ENCODE results near the gene MED25.

Gene MED25

GRCh38 chr19:49860336-49861102 is 42.4 kb downstream of the MED25 start:
- Histone ChIP-seq H3K4me3 (no peak overlapping the region), H3K9ac (no peak overlapping the region), H3K4me2 (no peak overlapping the region), H3K4me1 (peaks cover 10% of the 10 kb centered on the region), H3K36me3 (peaks cover 93% of the 10 kb centered on the region), H3K27ac (peak overlapping the region; percentile 13; the same call in 1 of the 2 replicates), H4K20me1 (peaks cover 89% of the 10 kb centered on the region), H3K9me3 (no peaks in the 10 kb centered on the region), H3K27me3 (no peaks in the 10 kb centered on the region)
- no peak for TF ChIP-seq Cebpa-rat (IDR thresholded peaks at IDR 0.05)

GRCh38 chr19:49861107-49861506 is 43.0 kb downstream of the MED25 start:
- H3K4me3 ChIP-seq: no peak overlapping the region
- peaks cover 89% of the 10 kb centered on the region for H4K20me1 ChIP-seq
- H3K4me2 ChIP-seq: no peak overlapping the region
- no peaks in the 10 kb centered on the region for H3K9me3 ChIP-seq
- TF ChIP-seq Cebpa-rat (IDR thresholded peaks at IDR 0.05): no peak
- peaks cover 16% of the 10 kb centered on the region for H3K4me1 ChIP-seq
- no peaks in the 10 kb centered on the region for H3K27me3 ChIP-seq
- H3K9ac ChIP-seq: no peak overlapping the region
- H3K27ac ChIP-seq: peak overlapping the region; percentile 13; the same call in 1 of the 2 replicates
- peaks cover 87% of the 10 kb centered on the region for H3K36me3 ChIP-seq

- Histone ChIP-seq H4K20me1 (peaks cover 89% of the 10 kb centered on the region), H3K36me3 (peaks cover 81% of the 10 kb centered on the region), H3K4me1 (peaks cover 22% of the 10 kb centered on the region), H3K4me2 (no peak overlapping the region), H3K9me3 (no peaks in the 10 kb centered on the region), H3K4me3 (no peak overlapping the region), H3K27me3 (no peaks in the 10 kb centered on the region), H3K9ac (no peak overlapping the region), H3K27ac (no peak overlapping the region)
- TF ChIP-seq Cebpa-rat (IDR thresholded peaks at IDR 0.05): no peak
Measured at GRCh38 chr19:49861541-49862378, 43.7 kb downstream of the MED25 start.

- no peak for TF ChIP-seq Cebpa-rat (IDR thresholded peaks at IDR 0.05)
- H3K4me2 ChIP-seq: no peak overlapping the region
- no peaks in the 10 kb centered on the region for H3K27me3 ChIP-seq
- H3K4me3 ChIP-seq: no peak overlapping the region
- H3K36me3 ChIP-seq: peaks cover 72% of the 10 kb centered on the region
- peaks cover 83% of the 10 kb centered on the region for H4K20me1 ChIP-seq
- H3K27ac ChIP-seq: no peak overlapping the region
- no peaks in the 10 kb centered on the region for H3K9me3 ChIP-seq
- no peak overlapping the region for H3K9ac ChIP-seq
- peaks cover 24% of the 10 kb centered on the region for H3K4me1 ChIP-seq
Measured at GRCh38 chr19:49862391-49863253, 44.5 kb downstream of the MED25 start.

- H3K9ac ChIP-seq: no peak overlapping the region
- no peak overlapping the region for H3K27ac ChIP-seq
- H3K9me3 ChIP-seq: no peaks in the 10 kb centered on the region
- H3K4me1 ChIP-seq: peaks cover 31% of the 10 kb centered on the region
- peaks cover 64% of the 10 kb centered on the region for H3K36me3 ChIP-seq
- H4K20me1 ChIP-seq: peaks cover 76% of the 10 kb centered on the region
- no peak overlapping the region for H3K4me2 ChIP-seq
- TF ChIP-seq Cebpa-rat (IDR thresholded peaks at IDR 0.05): no peak
- H3K27me3 ChIP-seq: no peaks in the 10 kb centered on the region
- no peak overlapping the region for H3K4me3 ChIP-seq
Measured at GRCh38 chr19:49863254-49863934, 45.3 kb downstream of the MED25 start.

DNA sequence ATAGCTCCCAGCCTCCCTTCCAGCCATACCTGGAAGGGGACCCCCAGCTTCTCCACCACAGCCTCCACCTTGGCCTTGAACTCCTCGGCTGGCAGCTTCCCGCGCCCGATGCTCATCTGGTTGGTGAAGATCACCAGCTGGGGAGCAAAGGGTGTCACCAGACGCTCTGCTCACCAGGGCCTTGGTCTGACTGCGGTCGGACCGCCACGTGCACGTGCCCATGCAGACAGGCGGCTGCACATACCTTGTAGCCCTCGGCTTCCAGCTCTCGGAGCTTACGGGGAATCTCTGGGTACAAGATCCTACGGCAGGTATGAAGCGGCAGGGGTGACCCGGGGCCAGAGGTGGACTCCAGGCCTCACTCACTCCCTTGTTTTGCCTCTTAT is 45.8 kb downstream of the MED25 start:
- Histone ChIP-seq H4K20me1 (peaks cover 70% of the 10 kb centered on the region), H3K36me3 (peaks cover 59% of the 10 kb centered on the region), H3K4me1 (peaks cover 37% of the 10 kb centered on the region), H3K4me3 (no peak overlapping the region), H3K27ac (no peak overlapping the region), H3K9ac (no peak overlapping the region), H3K4me2 (no peak overlapping the region), H3K9me3 (no peaks in the 10 kb centered on the region), H3K27me3 (no peaks in the 10 kb centered on the region)
- TF ChIP-seq Cebpa-rat (IDR thresholded peaks at IDR 0.05): no peak

- H3K9ac ChIP-seq: no peak overlapping the region
- peaks cover 49% of the 10 kb centered on the region for H3K36me3 ChIP-seq
Measured at GRCh38 chr19:49864890-49865289, 46.8 kb downstream of the MED25 start.

DNA sequence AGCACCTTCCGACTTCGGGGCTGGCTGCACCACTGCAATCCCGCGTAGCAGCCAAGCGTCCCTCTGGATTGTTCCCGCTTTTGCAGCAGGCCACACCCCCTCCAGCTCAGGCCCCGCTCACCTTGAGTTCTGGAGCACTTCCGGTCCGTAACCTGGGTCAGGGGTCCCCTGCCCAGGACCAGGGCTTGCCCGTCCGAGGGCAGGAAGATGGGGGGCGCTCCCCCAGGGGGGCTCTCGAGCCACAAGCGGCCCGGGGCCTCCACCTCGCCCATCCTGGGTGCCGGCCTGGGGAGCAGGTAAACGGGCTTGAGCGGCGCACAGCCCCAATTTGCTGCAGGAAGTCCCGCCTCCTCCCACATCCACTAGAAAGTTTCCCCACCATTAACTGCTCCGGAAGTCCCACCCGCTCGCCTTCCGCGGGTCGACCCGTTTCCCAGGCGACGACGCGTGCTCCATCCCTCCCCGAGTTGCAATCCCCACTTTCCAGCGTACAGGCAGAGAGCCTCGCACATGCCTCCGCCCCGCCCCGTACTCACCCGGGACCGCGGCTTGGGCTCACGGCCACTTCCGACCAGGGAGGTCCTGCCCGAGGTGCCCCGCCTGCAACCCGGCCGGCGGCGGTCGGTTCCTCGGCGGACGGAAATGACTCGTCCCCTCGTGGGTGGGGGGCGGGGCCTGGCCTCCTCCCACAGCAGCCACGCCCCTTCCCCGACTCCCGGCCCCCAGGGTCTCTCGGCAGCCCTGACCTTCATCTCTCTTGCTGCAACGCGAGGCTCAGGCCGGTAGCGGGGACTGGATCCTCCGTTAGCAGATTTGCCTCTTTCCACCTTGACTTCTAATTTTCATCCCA is 49.1 kb downstream of the MED25 start, which contains the start of gene PNKP:
Gene PNKP (minus strand): TSS at position 644 of the 850 bp plus-strand sequence. CDS start 372 bp downstream, at position 272.
- no peak for TF ChIP-seq Cebpa-rat (IDR thresholded peaks at IDR 0.05)
- Histone ChIP-seq H3K9me3 (no peaks in the 10 kb centered on the region), H3K4me3 (peak within 1 kb of the TSS; percentile 93), H4K20me1 (peaks cover 47% of the 10 kb centered on the region), H3K27ac (peak within 1 kb of the TSS; percentile 75), H3K27me3 (no peaks in the 10 kb centered on the region), H3K9ac (peak within 1 kb of the TSS; percentile 85), H3K4me1 (peaks cover 51% of the 10 kb centered on the region), H3K4me2 (peak within 1 kb of the TSS; percentile 96), H3K36me3 (peaks cover 40% of the 10 kb centered on the region)

More at GRCh38 chr19:49864890-49865289, 46.8 kb downstream of the MED25 start:
- Histone ChIP-seq H4K20me1 (peaks cover 61% of the 10 kb centered on the region), H3K9me3 (no peaks in the 10 kb centered on the region), H3K4me2 (peak overlapping the region; percentile 96), H3K27me3 (no peaks in the 10 kb centered on the region), H3K27ac (no peak overlapping the region), H3K4me1 (peaks cover 41% of the 10 kb centered on the region), H3K4me3 (peak overlapping the region; percentile 93; the same call in 1 of the 2 replicates)
- TF ChIP-seq Cebpa-rat (IDR thresholded peaks at IDR 0.05): no peak

Data from BLaER1 (cell line).